LoVo (cell line): ENCODE data around the gene GDAP2.
A peak's percentile ranks its signal among the peaks of the same experiment; 100 is the strongest.
"Not testable (repeated sequence)": the region's sequence is repeated elsewhere in the genome, so short reads cannot be mapped to it uniquely, and the experiment has no call there.

Source experiments
- DNase-seq: peaks from one replicate; pipeline ENCODE4 v3.0.0-alpha.2; 2016; ENCODE audit warnings: low spot score

GDAP2 gene

GRCh38 chr1:117902944-117903343, 26.5 kb downstream of the GDAP2 start:
- no peak for DNase-seq

GRCh38 chr1:117899801-117900200, 29.6 kb downstream of the GDAP2 start:
- DNase-seq = no peak

GRCh38 chr1:117897551-117897950, 31.9 kb downstream of the GDAP2 start:
- DNase-seq = no peak

- DNase-seq = peak; percentile 65
Observed at GRCh38 chr1:117895482-117896114, 33.8 kb downstream of the GDAP2 start.

- DNase-seq = no peak
Observed at GRCh38 chr1:117894078-117894477, 35.3 kb downstream of the GDAP2 start.

GRCh38 chr1:117892512-117892911, 36.9 kb downstream of the GDAP2 start:
- DNase-seq = no peak

GRCh38 chr1:117890452-117890851, 39.0 kb downstream of the GDAP2 start:
- DNase-seq = no peak

- DNase-seq = no peak
Observed at GRCh38 chr1:117886101-117886795, 43.2 kb downstream of the GDAP2 start.

GRCh38 chr1:117883616-117884015, 45.8 kb downstream of the GDAP2 start:
- no peak for DNase-seq

GRCh38 chr1:117879284-117879683, 50.1 kb downstream of the GDAP2 start:
- DNase-seq = no peak

GRCh38 chr1:117877823-117878222, 51.6 kb downstream of the GDAP2 start:
- DNase-seq = no peak

GRCh38 chr1:117871013-117871412, 58.4 kb downstream of the GDAP2 start:
- no peak for DNase-seq

- no peak for DNase-seq
Observed at GRCh38 chr1:117861694-117862093, 67.7 kb downstream of the GDAP2 start.

- no peak for DNase-seq
Observed at GRCh38 chr1:117860896-117861610, 68.4 kb downstream of the GDAP2 start.

GRCh38 chr1:117859901-117860300, 69.5 kb downstream of the GDAP2 start:
- no peak for DNase-seq

- no peak for DNase-seq
Observed at GRCh38 chr1:117857418-117857817, 72.0 kb downstream of the GDAP2 start.

GRCh38 chr1:117852853-117853553, 76.4 kb downstream of the GDAP2 start:
- DNase-seq = no peak

- no peak for DNase-seq
Observed at GRCh38 chr1:117851687-117852086, 77.7 kb downstream of the GDAP2 start.

- DNase-seq = no peak
Observed at GRCh38 chr1:117846674-117847425, 82.6 kb downstream of the GDAP2 start.

- not testable (repeated sequence) for DNase-seq
Observed at GRCh38 chr1:117844478-117844877, 84.9 kb downstream of the GDAP2 start.

GRCh38 chr1:117843791-117844190, 85.6 kb downstream of the GDAP2 start:
- no peak for DNase-seq
